HG02840 (cell line): Measurements from ENCODE around the gene ARFGEF3.

Experiments
- ATAC-seq: cut with Tn5 transposase; IDR thresholded peaks from one replicate; pipeline ENCODE4 v1.9.1; 2021; ENCODE audit warnings: mild to moderate bottlenecking, moderate library complexity, moderate number of reproducible peaks; ENCODE audit not compliant: unreplicated experiment, low FRiP score

The ARFGEF3 gene

DNA sequence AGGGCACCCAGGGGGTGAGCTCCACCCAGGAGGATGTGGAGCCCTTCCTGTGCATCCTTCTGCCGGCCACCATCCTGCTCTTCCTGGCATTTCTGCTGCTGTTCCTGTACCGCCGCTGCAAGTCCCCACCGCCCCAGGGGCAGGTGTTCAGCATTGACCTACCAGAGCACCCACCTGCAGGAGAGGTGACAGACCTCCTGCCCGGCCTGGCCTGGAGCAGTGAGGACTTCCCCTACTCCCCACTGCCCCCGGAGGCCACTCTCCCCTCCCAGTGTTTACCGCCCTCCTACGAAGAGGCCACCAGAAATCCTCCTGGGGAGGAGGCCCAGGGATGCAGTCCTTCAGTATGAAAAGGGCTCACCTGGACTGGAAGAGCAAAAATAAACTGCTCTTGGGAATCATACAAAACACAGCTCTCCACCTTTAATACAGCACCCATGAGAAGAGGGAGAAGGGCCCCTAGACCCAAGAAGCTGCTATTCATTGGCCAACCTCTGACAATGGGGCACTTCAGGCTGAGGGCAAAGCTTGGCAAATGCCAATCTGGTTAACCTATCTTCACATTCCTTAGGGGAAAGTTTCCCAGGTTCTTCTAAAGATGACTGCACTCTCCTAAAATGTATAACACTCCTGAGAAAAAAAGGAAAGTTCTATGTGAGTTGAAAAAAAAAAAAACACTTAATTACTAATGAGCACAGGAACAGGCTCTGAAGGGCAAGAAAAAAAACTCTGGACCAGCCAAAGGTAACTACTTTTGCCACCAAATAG lies 220.9 kb downstream of the ARFGEF3 start:
- no peak for ATAC-seq

DNA sequence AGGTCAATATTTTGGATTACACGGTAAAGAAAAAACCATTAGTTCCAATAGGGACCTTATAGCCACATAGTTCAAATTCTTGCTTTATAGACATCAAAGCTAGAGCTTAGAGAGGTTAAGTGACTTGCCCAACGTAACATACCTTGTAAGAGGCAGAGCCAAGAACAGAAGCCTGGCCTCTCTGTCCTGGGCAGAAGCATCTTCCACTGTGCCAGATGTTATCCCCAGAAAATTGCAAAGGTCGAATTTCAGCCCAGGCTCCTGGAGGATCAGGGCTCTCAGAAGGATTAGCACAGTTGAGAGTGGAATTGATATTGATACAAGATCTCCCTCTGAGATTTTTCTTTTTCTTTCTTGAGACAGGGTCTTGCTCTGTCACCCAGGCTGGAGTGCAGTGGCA lies 222.0 kb downstream of the ARFGEF3 start:
- no peak for ATAC-seq

DNA sequence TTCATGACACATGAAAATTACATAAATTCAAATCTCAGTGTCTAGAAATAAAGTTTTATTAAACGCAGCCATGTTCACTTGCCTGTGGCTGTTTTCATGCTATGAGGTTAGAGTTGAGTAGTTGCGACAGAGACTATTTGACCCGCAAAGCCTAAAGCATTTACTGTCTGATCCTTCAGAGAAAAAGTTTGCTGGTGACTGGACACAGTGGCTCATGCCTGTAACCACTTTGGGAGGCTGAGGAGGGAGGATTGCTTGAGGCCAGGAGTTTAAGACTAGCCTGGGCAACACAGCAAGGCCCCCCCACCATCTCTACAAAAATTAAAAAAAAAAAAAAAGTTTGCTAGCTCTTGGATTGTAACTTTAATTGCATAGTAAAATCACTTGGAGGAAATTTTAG lies 225.2 kb downstream of the ARFGEF3 start:
- no peak for ATAC-seq

DNA sequence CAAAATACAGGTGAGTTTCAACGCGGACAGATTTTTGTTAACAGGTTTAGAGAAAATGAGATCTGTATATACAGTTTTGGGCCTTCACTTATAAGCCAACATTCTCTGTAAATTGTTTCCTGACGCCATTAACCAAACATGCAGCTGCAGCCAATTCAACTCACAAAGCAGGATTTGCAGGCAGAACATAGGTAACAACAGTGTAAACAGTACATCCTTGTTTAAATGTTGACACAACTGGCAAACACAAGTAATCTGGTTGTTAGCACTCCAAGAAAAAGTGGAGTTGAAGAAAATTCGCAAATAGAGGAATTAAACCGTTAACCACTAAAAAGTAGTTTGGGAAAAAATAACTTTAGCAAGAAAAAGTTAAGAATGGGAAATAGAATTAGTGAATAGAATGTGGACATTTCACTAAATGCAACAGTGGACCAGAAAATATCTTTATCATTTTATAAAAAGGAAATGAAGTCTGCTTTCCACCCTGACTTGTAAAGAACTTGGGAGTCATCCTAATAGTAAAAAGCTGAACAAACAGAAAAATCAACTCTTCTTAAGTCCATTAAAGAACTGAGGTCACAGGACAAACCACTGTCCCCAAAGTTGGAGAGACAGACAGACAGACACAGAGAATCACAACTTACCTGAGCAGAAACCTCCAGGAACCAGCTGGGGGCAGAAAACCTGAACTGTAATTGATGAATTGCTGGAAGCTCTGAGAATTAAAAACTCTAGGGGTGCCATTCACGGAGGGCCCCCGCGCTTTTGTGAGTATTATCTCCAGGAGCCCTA lies 226.0 kb downstream of the ARFGEF3 start:
- no peak for ATAC-seq

DNA sequence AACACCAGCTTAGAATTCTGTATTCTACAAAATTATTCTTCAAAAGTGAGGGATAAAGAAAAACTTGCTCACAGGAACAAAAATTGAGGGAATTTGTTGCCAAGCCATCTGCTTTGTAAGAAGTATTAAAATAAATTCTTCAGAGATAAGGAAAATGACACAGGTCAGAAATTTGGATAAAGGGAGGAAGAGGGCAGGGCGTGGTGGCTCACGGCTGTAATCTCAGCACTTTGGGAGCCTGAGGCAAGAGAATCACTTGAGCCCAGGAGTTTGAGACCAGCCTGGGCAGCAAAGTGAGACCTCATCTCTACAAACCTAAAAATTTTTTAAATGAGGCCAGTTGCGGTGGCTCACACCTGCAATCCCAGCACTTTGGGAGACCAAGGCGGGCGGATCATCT lies 227.8 kb downstream of the ARFGEF3 start:
- ATAC-seq: no peak
